ENCODE measurements around the gene RTCB. TPM values are rescaled to one million over a fixed set of nuclear protein-coding genes. Genes with fewer than 3 reads are reported as not detected.

Gene RTCB
- 100 to 1,000 TPM in 1 of 2 donors, 10 to 100 TPM in 1; 85.2 to 114 TPM for total RNA-seq

- ATAC-seq (peak; percentile 89 to 93), DNase-seq (ENCODE audit: low spot score) (peak; percentile 93)
- Mint-ChIP-seq H3K27me3 (peaks cover 6 to 14% of the 10 kb centered on the region in 2 donors), H3K4me3 (peak within 1 kb of the TSS; percentile 96), H3K9me3 (no peaks in the 10 kb centered on the region), H3K36me3 (peaks cover 26% of the 10 kb centered on the region), H3K27ac (peak within 1 kb of the TSS; percentile 79 to 97), H3K4me1 (ENCODE audit: low read depth in 2 of 2) (peaks cover 28 to 44% of the 10 kb centered on the region in 2 donors)
Observed at GRCh38 chr22:32411829-32412592, at the start of gene RTCB. TSS of gene RTCB (minus strand) at chr22:32412247. CDS start at chr22:32412156, 91 bp downstream.

- Mint-ChIP-seq H3K27ac (no peak overlapping the region), H3K27me3 (peaks cover 34 to 54% of the 10 kb centered on the region in 2 donors), H3K36me3 (no peaks in the 10 kb centered on the region), H3K9me3 (no peaks in the 10 kb centered on the region), H3K4me1 (ENCODE audit: low read depth in 2 of 2) (no peaks in the 10 kb centered on the region), H3K4me3 (no peak overlapping the region)
- DNase-seq (ENCODE audit: low spot score) (no peak), ATAC-seq (no peak)
Observed at GRCh38 chr22:32457031-32457430, 45.0 kb upstream of the RTCB start.

GRCh38 chr22:32448980-32449379, 36.9 kb upstream of the RTCB start:
- Mint-ChIP-seq H3K27me3 (peaks cover 7 to 15% of the 10 kb centered on the region in 2 donors), H3K9me3 (no peaks in the 10 kb centered on the region)

GRCh38 chr22:32446321-32446720, 34.3 kb upstream of the RTCB start:
- Mint-ChIP-seq H3K4me1 (ENCODE audit: low read depth in 2 of 2) (no peaks in the 10 kb centered on the region), H3K27ac (no peak overlapping the region), H3K36me3 (no peaks in the 10 kb centered on the region), H3K4me3 (no peak overlapping the region), H3K27me3 (peaks cover 7% of the 10 kb centered on the region in 2 donors), H3K9me3 (no peaks in the 10 kb centered on the region)
- ATAC-seq (peak in 1 of 2 donors; percentile 62), DNase-seq (ENCODE audit: low spot score) (no peak)

More at GRCh38 chr22:32448980-32449379, 36.9 kb upstream of the RTCB start:
- no peak for DNase-seq (ENCODE audit: low spot score)
- Mint-ChIP-seq H3K36me3 (no peaks in the 10 kb centered on the region), H3K4me3 (no peak overlapping the region), H3K27ac (no peak overlapping the region), H3K4me1 (ENCODE audit: low read depth in 2 of 2) (no peaks in the 10 kb centered on the region)
- no peak for ATAC-seq

GRCh38 chr22:32444068-32444467, 32.0 kb upstream of the RTCB start:
- Mint-ChIP-seq H3K27ac (no peak overlapping the region), H3K4me3 (no peak overlapping the region), H3K27me3 (peaks cover 5 to 7% of the 10 kb centered on the region in 2 donors), H3K36me3 (no peaks in the 10 kb centered on the region), H3K9me3 (no peaks in the 10 kb centered on the region), H3K4me1 (ENCODE audit: low read depth in 2 of 2) (no peaks in the 10 kb centered on the region)
- DNase-seq (ENCODE audit: low spot score) (no peak), ATAC-seq (no peak)

- DNase-seq (ENCODE audit: low spot score): no peak
- no peaks in the 10 kb centered on the region for H3K36me3 Mint-ChIP-seq
- H3K27me3 Mint-ChIP-seq: peaks cover 23 to 30% of the 10 kb centered on the region in 2 donors
- H3K27ac Mint-ChIP-seq: no peak overlapping the region
- H3K4me3 Mint-ChIP-seq: no peak overlapping the region
- no peak for ATAC-seq
- no peaks in the 10 kb centered on the region for H3K9me3 Mint-ChIP-seq
- H3K4me1 Mint-ChIP-seq (ENCODE audit: low read depth in 2 of 2): no peaks in the 10 kb centered on the region
Observed at GRCh38 chr22:32430352-32430751, 18.3 kb upstream of the RTCB start.

- H3K4me1 Mint-ChIP-seq (ENCODE audit: low read depth in 2 of 2): no peaks in the 10 kb centered on the region
- DNase-seq (ENCODE audit: low spot score): no peak
- no peaks in the 10 kb centered on the region for H3K9me3 Mint-ChIP-seq
- no peak for ATAC-seq
- H3K36me3 Mint-ChIP-seq: no peaks in the 10 kb centered on the region
- no peak overlapping the region for H3K27ac Mint-ChIP-seq
- peaks cover 35 to 38% of the 10 kb centered on the region in 2 donors for H3K27me3 Mint-ChIP-seq
- no peak overlapping the region for H3K4me3 Mint-ChIP-seq
Observed at GRCh38 chr22:32426881-32427280, 14.8 kb upstream of the RTCB start.

- Mint-ChIP-seq H3K4me1 (ENCODE audit: low read depth in 2 of 2) (no peaks in the 10 kb centered on the region), H3K27me3 (peaks cover 40 to 47% of the 10 kb centered on the region in 2 donors), H3K27ac (no peak overlapping the region), H3K9me3 (no peaks in the 10 kb centered on the region), H3K4me3 (no peak overlapping the region), H3K36me3 (no peaks in the 10 kb centered on the region)
- DNase-seq (ENCODE audit: low spot score): no peak
- ATAC-seq: no peak
Observed at GRCh38 chr22:32423664-32424063, 11.6 kb upstream of the RTCB start.

GRCh38 chr22:32422062-32422461, 10.0 kb upstream of the RTCB start:
- no peak for DNase-seq (ENCODE audit: low spot score)
- H3K36me3 Mint-ChIP-seq: no peaks in the 10 kb centered on the region
- H3K27me3 Mint-ChIP-seq: peaks cover 39 to 48% of the 10 kb centered on the region in 2 donors
- no peak overlapping the region for H3K4me3 Mint-ChIP-seq
- H3K9me3 Mint-ChIP-seq: no peaks in the 10 kb centered on the region
- ATAC-seq: no peak
- no peak overlapping the region for H3K27ac Mint-ChIP-seq
- no peaks in the 10 kb centered on the region for H3K4me1 Mint-ChIP-seq (ENCODE audit: low read depth in 2 of 2)

GRCh38 chr22:32421484-32421883, 9.4 kb upstream of the RTCB start:
- no peak overlapping the region for H3K27ac Mint-ChIP-seq
- H3K4me3 Mint-ChIP-seq: no peak overlapping the region
- H3K36me3 Mint-ChIP-seq: no peaks in the 10 kb centered on the region
- H3K27me3 Mint-ChIP-seq: peaks cover 42 to 53% of the 10 kb centered on the region in 2 donors
- no peaks in the 10 kb centered on the region for H3K4me1 Mint-ChIP-seq (ENCODE audit: low read depth in 2 of 2)
- no peaks in the 10 kb centered on the region for H3K9me3 Mint-ChIP-seq
- ATAC-seq (no peak), DNase-seq (ENCODE audit: low spot score) (no peak)

GRCh38 chr22:32417906-32418305, 5.9 kb upstream of the RTCB start:
- no peak for ATAC-seq
- Mint-ChIP-seq H3K4me1 (ENCODE audit: low read depth in 2 of 2) (peaks cover 2 to 3% of the 10 kb centered on the region in 2 donors), H3K9me3 (no peaks in the 10 kb centered on the region), H3K36me3 (no peaks in the 10 kb centered on the region), H3K27ac (no peak overlapping the region), H3K4me3 (no peak overlapping the region), H3K27me3 (peaks cover 34 to 51% of the 10 kb centered on the region in 2 donors)
- DNase-seq (ENCODE audit: low spot score): no peak

GRCh38 chr22:32416556-32417085, 4.6 kb upstream of the RTCB start:
- peaks cover 22 to 38% of the 10 kb centered on the region in 2 donors for H3K27me3 Mint-ChIP-seq
- H3K27ac Mint-ChIP-seq: no peak overlapping the region
- H3K36me3 Mint-ChIP-seq: peaks cover 4% of the 10 kb centered on the region

GRCh38 chr22:32414191-32414590, 2.1 kb upstream of the RTCB start:
- Mint-ChIP-seq H3K36me3 (peaks cover 10% of the 10 kb centered on the region), H3K27me3 (peaks cover 15 to 25% of the 10 kb centered on the region in 2 donors), H3K4me1 (ENCODE audit: low read depth in 2 of 2) (peaks cover 15 to 22% of the 10 kb centered on the region in 2 donors), H3K4me3 (no peak overlapping the region), H3K9me3 (no peaks in the 10 kb centered on the region), H3K27ac (no peak overlapping the region)
- no peak for ATAC-seq
- no peak for DNase-seq (ENCODE audit: low spot score)

More at GRCh38 chr22:32416556-32417085, 4.6 kb upstream of the RTCB start:
- Mint-ChIP-seq H3K4me1 (ENCODE audit: low read depth in 2 of 2) (peaks cover 5 to 13% of the 10 kb centered on the region in 2 donors), H3K9me3 (no peaks in the 10 kb centered on the region), H3K4me3 (no peak overlapping the region)
- DNase-seq (ENCODE audit: low spot score) (no peak), ATAC-seq (no peak)

GRCh38 chr22:32413719-32414118, 1.7 kb upstream of the RTCB start:
- H3K36me3 Mint-ChIP-seq: peaks cover 12% of the 10 kb centered on the region
- H3K27ac Mint-ChIP-seq: no peak overlapping the region
- peaks cover 17 to 27% of the 10 kb centered on the region in 2 donors for H3K4me1 Mint-ChIP-seq (ENCODE audit: low read depth in 2 of 2)
- ATAC-seq (no peak), DNase-seq (ENCODE audit: low spot score) (no peak)
- no peaks in the 10 kb centered on the region for H3K9me3 Mint-ChIP-seq
- H3K4me3 Mint-ChIP-seq: no peak overlapping the region
- H3K27me3 Mint-ChIP-seq: peaks cover 12 to 25% of the 10 kb centered on the region in 2 donors

Measured in natural killer cell treated with Interleukin-12 subunit alpha and Interleukin-12 subunit beta and Interleukin-15 and Interleukin-18, amount 100 ng/mL, for 72 hours (primary cell).